ENCODE measurements around the gene HOXC5.

HOXC5 gene

GRCh38 chr12:53995378-53996239, 37.2 kb upstream of the HOXC5 start:
- no peak for DNase-seq

GRCh38 chr12:53996240-53997203, 36.3 kb upstream of the HOXC5 start:
- DNase-seq, result no peak

GRCh38 chr12:53997204-53998109, 35.4 kb upstream of the HOXC5 start:
- DNase-seq, result no peak

GRCh38 chr12:53998110-53998899, 34.5 kb upstream of the HOXC5 start:
- no peak for DNase-seq

GRCh38 chr12:53998900-53999236, 34.0 kb upstream of the HOXC5 start:
- DNase-seq, result no peak

GRCh38 chr12:53999559-54000115, 33.2 kb upstream of the HOXC5 start:
- DNase-seq, result no peak

GRCh38 chr12:54000116-54001114, 32.4 kb upstream of the HOXC5 start, which contains the start of gene HOXC9:
Gene HOXC9, plus strand, starts transcription at chr12:54000161. Its CDS starts 28 bp downstream, at chr12:54000189.
- no peak for DNase-seq

- no peak for DNase-seq
Observed at GRCh38 chr12:54001283-54002187, 31.3 kb upstream of the HOXC5 start.

- no peak for DNase-seq
Observed at GRCh38 chr12:54002278-54002914, 30.5 kb upstream of the HOXC5 start.

GRCh38 chr12:54002915-54003389, 29.9 kb upstream of the HOXC5 start:
- DNase-seq, result no peak

- no peak for DNase-seq
Observed at GRCh38 chr12:54003625-54004024, 29.2 kb upstream of the HOXC5 start.

- DNase-seq, result no peak
Observed at GRCh38 chr12:54004063-54004840, 28.6 kb upstream of the HOXC5 start.

- no peak for DNase-seq
Observed at GRCh38 chr12:54004841-54005530, 27.9 kb upstream of the HOXC5 start.

GRCh38 chr12:54005531-54005852, 27.4 kb upstream of the HOXC5 start:
- no peak for DNase-seq

GRCh38 chr12:54005853-54006558, 26.8 kb upstream of the HOXC5 start:
- peak; percentile 81 to 82 for DNase-seq
